ENCODE measurements around the gene TK2.
"Not testable (repeated sequence)": the region's sequence is repeated elsewhere in the genome, so short reads cannot be mapped to it uniquely, and the experiment has no call there.

The TK2 gene

GRCh38 chr16:66507731-66508239, 42.1 kb downstream of the TK2 start:
- H3K9me3 ChIP-seq (ENCODE audit: insufficient read depth, low read depth, low read length), result no peaks in the 10 kb centered on the region
- H3K27ac ChIP-seq (ENCODE audit: low read length), result no peak overlapping the region
- H3K4me3 ChIP-seq (ENCODE audit: low read length), result no peak overlapping the region
- H3K9ac ChIP-seq (ENCODE audit: low read depth, low read length), result no peak overlapping the region
- no peaks in the 10 kb centered on the region for H3K36me3 ChIP-seq (ENCODE audit: insufficient read depth, low read depth, low read length)
- H3K27me3 ChIP-seq (ENCODE audit: insufficient read depth, low read length), result no peaks in the 10 kb centered on the region
- H3K4me1 ChIP-seq (ENCODE audit: insufficient read depth, low read length), result peaks cover 16% of the 10 kb centered on the region

DNA sequence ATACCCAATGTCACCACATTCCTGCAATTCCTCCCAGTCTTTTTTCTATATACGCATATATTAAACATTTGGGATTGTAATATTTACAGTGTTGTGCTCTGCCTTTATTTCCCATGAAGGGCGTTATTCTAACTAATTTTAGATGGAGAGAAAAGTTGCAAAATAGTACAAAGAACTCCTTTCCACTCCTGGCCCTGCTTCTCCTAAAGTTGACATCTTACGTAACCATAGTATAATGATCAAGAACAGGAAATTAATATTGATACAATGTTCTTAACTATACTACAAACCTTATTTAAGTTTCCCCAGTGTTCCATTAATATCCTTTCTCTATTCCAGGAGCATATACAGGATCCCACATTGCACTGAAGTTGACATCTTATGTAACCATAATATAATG, 46.3 kb downstream of the TK2 start:
- H3K27ac ChIP-seq (ENCODE audit: low read length), result no peak overlapping the region

GRCh38 chr16:66503030-66503429, 46.9 kb downstream of the TK2 start:
- no peak overlapping the region for H3K9ac ChIP-seq (ENCODE audit: low read depth, low read length)
- H3K9me3 ChIP-seq (ENCODE audit: insufficient read depth, low read depth, low read length), result no peaks in the 10 kb centered on the region
- H3K27me3 ChIP-seq (ENCODE audit: insufficient read depth, low read length), result no peaks in the 10 kb centered on the region
- H3K4me3 ChIP-seq (ENCODE audit: low read length), result no peak overlapping the region
- H3K36me3 ChIP-seq (ENCODE audit: insufficient read depth, low read depth, low read length), result no peaks in the 10 kb centered on the region
- H3K27ac ChIP-seq (ENCODE audit: low read length), result no peak overlapping the region
- H3K4me1 ChIP-seq (ENCODE audit: insufficient read depth, low read length), result no peaks in the 10 kb centered on the region

More for the DNA sequence above, 46.3 kb downstream of the TK2 start:
- H3K4me1 ChIP-seq (ENCODE audit: insufficient read depth, low read length), result no peaks in the 10 kb centered on the region
- H3K36me3 ChIP-seq (ENCODE audit: insufficient read depth, low read depth, low read length), result no peaks in the 10 kb centered on the region
- H3K9me3 ChIP-seq (ENCODE audit: insufficient read depth, low read depth, low read length), result no peaks in the 10 kb centered on the region
- H3K27me3 ChIP-seq (ENCODE audit: insufficient read depth, low read length), result no peaks in the 10 kb centered on the region
- H3K4me3 ChIP-seq (ENCODE audit: low read length), result no peak overlapping the region
- H3K9ac ChIP-seq (ENCODE audit: low read depth, low read length), result no peak overlapping the region

- H3K36me3 ChIP-seq (ENCODE audit: insufficient read depth, low read depth, low read length), result no peaks in the 10 kb centered on the region
- no peaks in the 10 kb centered on the region for H3K4me1 ChIP-seq (ENCODE audit: insufficient read depth, low read length)
- H3K9ac ChIP-seq (ENCODE audit: low read depth, low read length), result no peak overlapping the region
- no peak overlapping the region for H3K27ac ChIP-seq (ENCODE audit: low read length)
- no peak overlapping the region for H3K4me3 ChIP-seq (ENCODE audit: low read length)
- H3K27me3 ChIP-seq (ENCODE audit: insufficient read depth, low read length), result no peaks in the 10 kb centered on the region
- H3K9me3 ChIP-seq (ENCODE audit: insufficient read depth, low read depth, low read length), result no peaks in the 10 kb centered on the region
Observed at GRCh38 chr16:66502020-66502913, 47.7 kb downstream of the TK2 start.

GRCh38 chr16:66501563-66501962, 48.4 kb downstream of the TK2 start:
- H3K9me3 ChIP-seq (ENCODE audit: insufficient read depth, low read depth, low read length); H3K9ac ChIP-seq (ENCODE audit: low read depth, low read length); H3K36me3 ChIP-seq (ENCODE audit: insufficient read depth, low read depth, low read length); H3K4me3 ChIP-seq (ENCODE audit: low read length); H3K27ac ChIP-seq (ENCODE audit: low read length); H3K4me1 ChIP-seq (ENCODE audit: insufficient read depth, low read length); H3K27me3 ChIP-seq (ENCODE audit: insufficient read depth, low read length): not testable (repeated sequence)

- H3K4me1 ChIP-seq (ENCODE audit: insufficient read depth, low read length); H3K36me3 ChIP-seq (ENCODE audit: insufficient read depth, low read depth, low read length); H3K27me3 ChIP-seq (ENCODE audit: insufficient read depth, low read length); H3K27ac ChIP-seq (ENCODE audit: low read length); H3K9ac ChIP-seq (ENCODE audit: low read depth, low read length); H3K4me3 ChIP-seq (ENCODE audit: low read length); H3K9me3 ChIP-seq (ENCODE audit: insufficient read depth, low read depth, low read length): not testable (repeated sequence)
Observed at GRCh38 chr16:66497921-66498320, 52.0 kb downstream of the TK2 start.

DNA sequence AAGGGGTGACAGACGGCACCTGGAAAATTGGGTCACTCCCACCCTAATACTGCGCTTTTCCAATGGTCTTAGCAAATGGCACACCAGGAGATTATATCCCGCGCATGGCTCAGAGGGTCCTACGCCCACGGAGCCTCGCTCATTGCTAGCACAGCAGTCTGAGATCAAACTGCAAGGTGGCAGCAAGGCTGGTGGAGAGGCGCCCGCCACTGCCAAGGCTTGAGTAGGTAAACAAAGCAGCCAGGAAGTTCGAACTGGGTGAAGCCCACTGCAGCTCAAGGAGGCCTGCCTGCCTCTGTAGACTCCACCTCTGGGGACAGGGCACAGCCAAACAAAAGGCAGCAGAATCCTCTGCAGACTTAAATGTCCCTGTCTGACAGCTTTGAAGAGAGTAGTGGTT, 53.7 kb downstream of the TK2 start:
- H3K4me1 ChIP-seq (ENCODE audit: insufficient read depth, low read length); H3K27ac ChIP-seq (ENCODE audit: low read length); H3K27me3 ChIP-seq (ENCODE audit: insufficient read depth, low read length); H3K9me3 ChIP-seq (ENCODE audit: insufficient read depth, low read depth, low read length); H3K36me3 ChIP-seq (ENCODE audit: insufficient read depth, low read depth, low read length); H3K9ac ChIP-seq (ENCODE audit: low read depth, low read length); H3K4me3 ChIP-seq (ENCODE audit: low read length): not testable (repeated sequence)

DNA sequence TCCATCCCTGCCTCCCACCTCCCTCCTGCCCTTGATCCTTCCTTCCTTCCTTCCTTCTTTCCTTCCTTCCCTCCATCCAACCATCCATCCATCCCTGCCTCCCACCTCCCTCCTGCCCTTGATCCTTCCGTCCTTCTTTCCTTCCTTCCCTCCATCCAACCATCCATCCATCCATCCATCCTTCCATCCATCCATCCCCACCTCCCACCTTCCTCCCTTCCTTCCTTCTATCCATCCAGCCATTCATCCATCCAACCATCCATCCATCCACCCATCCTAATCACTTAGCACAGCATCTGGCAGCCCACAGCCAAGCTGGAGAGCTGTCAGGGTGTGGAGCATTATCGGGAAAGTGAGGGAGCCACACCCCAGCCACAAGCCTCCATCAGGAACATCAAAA, 54.5 kb downstream of the TK2 start:
- no peaks in the 10 kb centered on the region for H3K36me3 ChIP-seq (ENCODE audit: insufficient read depth, low read depth, low read length)
- no peaks in the 10 kb centered on the region for H3K4me1 ChIP-seq (ENCODE audit: insufficient read depth, low read length)
- H3K4me3 ChIP-seq (ENCODE audit: low read length), result no peak overlapping the region
- H3K27ac ChIP-seq (ENCODE audit: low read length), result no peak overlapping the region
- H3K27me3 ChIP-seq (ENCODE audit: insufficient read depth, low read length), result no peaks in the 10 kb centered on the region
- H3K9ac ChIP-seq (ENCODE audit: low read depth, low read length), result no peak overlapping the region
- H3K9me3 ChIP-seq (ENCODE audit: insufficient read depth, low read depth, low read length), result no peaks in the 10 kb centered on the region; the same call in 1 of the 2 replicates

DNA sequence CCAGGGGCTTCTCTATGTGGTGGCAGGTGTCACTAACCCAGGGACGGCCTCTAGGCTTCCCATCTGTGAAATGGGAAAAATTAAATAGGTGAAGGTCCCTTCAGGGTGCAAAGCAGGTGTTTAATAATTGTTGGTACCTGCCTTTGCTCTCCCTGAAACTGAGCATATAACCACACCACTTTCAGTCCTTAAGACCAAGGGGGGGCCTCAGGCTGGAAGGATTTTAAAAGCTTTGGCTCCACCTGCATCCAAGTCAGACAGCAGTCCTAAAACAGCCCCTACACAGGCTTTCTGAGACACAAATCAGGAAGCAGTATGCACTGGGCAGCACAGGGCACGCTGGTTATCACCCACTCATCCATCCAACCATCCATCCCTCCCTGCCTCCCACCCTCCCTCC, 55.0 kb downstream of the TK2 start:
- Histone ChIP-seq H3K27ac (ENCODE audit: low read length) (no peak overlapping the region), H3K9me3 (ENCODE audit: insufficient read depth, low read depth, low read length) (no peaks in the 10 kb centered on the region; the same call in 1 of the 2 replicates), H3K36me3 (ENCODE audit: insufficient read depth, low read depth, low read length) (no peaks in the 10 kb centered on the region), H3K4me1 (ENCODE audit: insufficient read depth, low read length) (no peaks in the 10 kb centered on the region), H3K4me3 (ENCODE audit: low read length) (no peak overlapping the region), H3K9ac (ENCODE audit: low read depth, low read length) (no peak overlapping the region), H3K27me3 (ENCODE audit: insufficient read depth, low read length) (no peaks in the 10 kb centered on the region)

GRCh38 chr16:66493490-66494401, 56.2 kb downstream of the TK2 start:
- no peaks in the 10 kb centered on the region for H3K36me3 ChIP-seq (ENCODE audit: insufficient read depth, low read depth, low read length)
- H3K4me1 ChIP-seq (ENCODE audit: insufficient read depth, low read length), result no peaks in the 10 kb centered on the region
- no peak overlapping the region for H3K9ac ChIP-seq (ENCODE audit: low read depth, low read length)
- no peak overlapping the region for H3K4me3 ChIP-seq (ENCODE audit: low read length)
- H3K27ac ChIP-seq (ENCODE audit: low read length), result no peak overlapping the region
- no peaks in the 10 kb centered on the region for H3K27me3 ChIP-seq (ENCODE audit: insufficient read depth, low read length)
- no peaks in the 10 kb centered on the region; the same call in 1 of the 2 replicates for H3K9me3 ChIP-seq (ENCODE audit: insufficient read depth, low read depth, low read length)

DNA sequence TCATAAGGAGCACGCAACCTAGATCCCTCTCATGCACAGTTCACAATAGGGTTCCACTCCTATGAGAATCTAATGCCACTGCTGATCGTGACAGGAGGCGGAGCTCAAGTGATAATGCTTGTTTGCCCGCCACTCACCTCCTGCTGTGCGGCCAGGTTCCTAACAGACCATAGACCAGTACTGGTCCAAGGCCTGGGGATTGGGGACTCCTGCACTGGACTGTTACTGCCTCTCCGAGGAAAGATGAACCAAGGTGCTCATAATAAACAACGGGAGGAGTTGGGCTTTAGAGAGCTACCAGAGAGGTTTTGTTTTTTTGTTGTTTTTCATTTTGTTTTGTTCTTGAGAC, 58.2 kb downstream of the TK2 start:
- H3K27me3 ChIP-seq (ENCODE audit: insufficient read depth, low read length), result no peaks in the 10 kb centered on the region
- H3K9ac ChIP-seq (ENCODE audit: low read depth, low read length), result no peak overlapping the region
- no peak overlapping the region for H3K27ac ChIP-seq (ENCODE audit: low read length)
- H3K4me1 ChIP-seq (ENCODE audit: insufficient read depth, low read length), result no peaks in the 10 kb centered on the region
- H3K4me3 ChIP-seq (ENCODE audit: low read length), result no peak overlapping the region
- no peaks in the 10 kb centered on the region; the same call in 1 of the 2 replicates for H3K9me3 ChIP-seq (ENCODE audit: insufficient read depth, low read depth, low read length)
- H3K36me3 ChIP-seq (ENCODE audit: insufficient read depth, low read depth, low read length), result no peaks in the 10 kb centered on the region

All from iPS-20b (cell line).